Activated T-helper 1 cell treated with anti-CD3 and anti-CD28 coated beads, Interleukin-12 subunit alpha, Interleukin-12 subunit beta, Interleukin-2, Interleukin-4 antibody, amounts not matched to agents 30 ng/mL and 10 ng/mL and 1 ng/mL, durations not matched to agents 14 hours and 24 hours and 36 hours (primary cell): Measurements from ENCODE around the gene SRRM2. TPM values are rescaled to one million over a fixed set of nuclear protein-coding genes. Genes with fewer than 3 reads are reported as not detected.

ENCODE experiments used
- DNase-seq: peaks from one replicate; pipeline ENCODE4 v3.0.0; 2021; ENCODE audit warnings: low spot score
- H3K27ac Mint-ChIP-seq: one replicate; pipeline ENCODE4 v1.8.0; 2021; ENCODE audit warnings: mild to moderate bottlenecking, mixed read lengths
- H3K27me3 Mint-ChIP-seq: one replicate; pipeline ENCODE4 v1.8.0; 2022; ENCODE audit warnings: mild to moderate bottlenecking, moderate library complexity, mixed read lengths; ENCODE audit not compliant: insufficient read depth
- H3K36me3 Mint-ChIP-seq: one replicate; pipeline ENCODE4 v1.8.0; 2021; ENCODE audit warnings: low read depth, mixed read lengths
- H3K4me1 Mint-ChIP-seq: one replicate; pipeline ENCODE4 v1.8.0; 2021; ENCODE audit warnings: low read depth, mixed read lengths
- H3K4me3 Mint-ChIP-seq: one replicate; pipeline ENCODE4 v1.8.0; 2021; ENCODE audit warnings: mild to moderate bottlenecking, moderate library complexity, mixed read lengths
- H3K9me3 Mint-ChIP-seq: one replicate; pipeline ENCODE4 v1.8.0; 2021; ENCODE audit warnings: mixed read lengths
- intact Hi-C: fragments of 100-400 bp; cut with micrococcal nuclease; formaldehyde crosslinking; loops from one replicate; pipeline ENCODE4 v1.15.1; 2024
- total RNA-seq: library from RNA; stranded (reverse); gene quantifications from 2 replicates; pipeline ENCODE4 v1.2.3, GENCODE V29; 2022

SRRM2 gene
- total RNA-seq, 1 donor from 2014 or later: 639 TPM

DNA sequence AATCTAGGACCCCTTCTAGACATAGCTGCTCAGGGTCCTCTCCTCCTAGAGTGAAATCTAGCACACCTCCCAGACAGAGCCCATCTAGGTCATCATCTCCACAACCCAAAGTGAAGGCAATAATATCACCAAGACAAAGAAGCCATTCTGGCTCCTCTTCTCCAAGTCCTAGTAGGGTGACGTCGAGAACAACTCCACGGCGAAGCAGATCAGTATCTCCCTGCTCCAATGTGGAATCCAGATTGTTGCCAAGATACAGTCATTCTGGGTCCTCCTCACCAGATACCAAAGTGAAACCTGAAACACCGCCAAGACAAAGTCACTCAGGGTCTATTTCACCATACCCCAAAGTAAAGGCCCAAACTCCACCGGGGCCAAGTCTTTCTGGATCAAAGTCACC is 10.7 kb downstream of the SRRM2 start:
- H3K4me3 Mint-ChIP-seq: no peak overlapping the region
- no peak overlapping the region for H3K27ac Mint-ChIP-seq
- H3K36me3 Mint-ChIP-seq: peaks cover 90% of the 10 kb centered on the region
- DNase-seq: no peak
- no peaks in the 10 kb centered on the region for H3K9me3 Mint-ChIP-seq
- peaks cover 22% of the 10 kb centered on the region for H3K4me1 Mint-ChIP-seq
- intact Hi-C loops: no loop called here
- no peaks in the 10 kb centered on the region for H3K27me3 Mint-ChIP-seq

DNA sequence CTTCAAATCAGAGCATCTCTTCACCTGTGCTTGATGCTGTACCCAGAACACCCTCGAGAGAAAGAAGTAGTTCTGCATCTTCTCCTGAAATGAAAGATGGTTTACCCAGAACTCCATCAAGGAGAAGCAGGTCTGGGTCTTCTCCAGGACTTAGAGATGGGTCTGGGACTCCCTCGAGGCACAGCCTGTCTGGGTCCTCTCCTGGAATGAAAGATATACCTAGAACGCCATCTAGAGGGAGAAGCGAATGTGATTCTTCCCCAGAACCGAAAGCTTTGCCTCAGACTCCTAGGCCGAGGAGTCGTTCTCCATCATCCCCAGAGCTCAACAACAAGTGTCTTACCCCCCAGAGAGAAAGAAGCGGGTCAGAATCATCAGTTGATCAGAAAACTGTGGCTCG is 12.3 kb downstream of the SRRM2 start:
- Mint-ChIP-seq H3K9me3 (no peaks in the 10 kb centered on the region), H3K27me3 (no peaks in the 10 kb centered on the region), H3K27ac (no peak overlapping the region), H3K36me3 (peaks cover 87% of the 10 kb centered on the region), H3K4me3 (no peak overlapping the region), H3K4me1 (peaks cover 22% of the 10 kb centered on the region)
- no peak for DNase-seq
- intact Hi-C loops: no loop called here

DNA sequence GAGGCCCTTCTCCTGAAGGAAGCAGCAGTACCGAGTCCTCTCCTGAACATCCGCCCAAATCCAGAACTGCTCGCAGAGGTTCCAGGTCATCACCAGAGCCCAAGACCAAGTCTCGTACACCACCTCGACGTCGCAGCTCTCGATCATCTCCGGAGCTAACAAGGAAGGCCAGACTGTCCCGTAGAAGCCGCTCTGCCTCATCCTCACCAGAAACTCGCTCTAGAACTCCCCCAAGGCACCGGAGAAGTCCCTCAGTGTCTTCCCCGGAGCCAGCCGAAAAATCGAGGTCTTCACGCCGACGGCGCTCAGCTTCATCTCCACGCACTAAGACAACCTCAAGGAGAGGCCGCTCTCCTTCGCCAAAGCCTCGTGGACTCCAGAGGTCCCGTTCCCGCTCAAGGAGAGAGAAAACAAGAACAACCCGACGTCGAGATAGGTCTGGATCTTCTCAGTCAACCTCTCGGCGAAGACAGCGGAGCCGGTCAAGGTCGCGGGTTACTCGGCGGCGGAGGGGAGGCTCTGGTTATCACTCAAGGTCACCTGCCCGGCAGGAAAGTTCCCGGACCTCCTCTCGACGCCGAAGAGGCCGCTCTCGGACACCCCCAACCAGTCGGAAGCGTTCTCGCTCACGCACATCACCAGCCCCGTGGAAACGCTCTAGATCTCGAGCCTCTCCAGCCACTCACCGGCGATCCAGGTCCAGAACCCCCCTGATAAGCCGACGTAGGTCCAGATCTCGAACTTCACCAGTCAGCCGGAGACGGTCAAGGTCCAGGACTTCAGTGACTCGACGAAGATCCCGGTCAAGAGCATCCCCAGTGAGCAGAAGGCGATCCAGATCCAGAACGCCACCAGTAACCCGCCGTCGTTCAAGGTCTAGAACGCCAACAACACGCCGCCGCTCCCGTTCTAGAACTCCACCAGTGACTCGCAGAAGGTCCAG is 13.3 kb downstream of the SRRM2 start:
- DNase-seq: no peak
- no peaks in the 10 kb centered on the region for H3K9me3 Mint-ChIP-seq
- no peaks in the 10 kb centered on the region for H3K27me3 Mint-ChIP-seq
- peaks cover 13% of the 10 kb centered on the region for H3K4me1 Mint-ChIP-seq
- H3K36me3 Mint-ChIP-seq: peaks cover 83% of the 10 kb centered on the region
- H3K4me3 Mint-ChIP-seq: no peak overlapping the region
- H3K27ac Mint-ChIP-seq: no peak overlapping the region
- intact Hi-C loops: no loop called here

DNA sequence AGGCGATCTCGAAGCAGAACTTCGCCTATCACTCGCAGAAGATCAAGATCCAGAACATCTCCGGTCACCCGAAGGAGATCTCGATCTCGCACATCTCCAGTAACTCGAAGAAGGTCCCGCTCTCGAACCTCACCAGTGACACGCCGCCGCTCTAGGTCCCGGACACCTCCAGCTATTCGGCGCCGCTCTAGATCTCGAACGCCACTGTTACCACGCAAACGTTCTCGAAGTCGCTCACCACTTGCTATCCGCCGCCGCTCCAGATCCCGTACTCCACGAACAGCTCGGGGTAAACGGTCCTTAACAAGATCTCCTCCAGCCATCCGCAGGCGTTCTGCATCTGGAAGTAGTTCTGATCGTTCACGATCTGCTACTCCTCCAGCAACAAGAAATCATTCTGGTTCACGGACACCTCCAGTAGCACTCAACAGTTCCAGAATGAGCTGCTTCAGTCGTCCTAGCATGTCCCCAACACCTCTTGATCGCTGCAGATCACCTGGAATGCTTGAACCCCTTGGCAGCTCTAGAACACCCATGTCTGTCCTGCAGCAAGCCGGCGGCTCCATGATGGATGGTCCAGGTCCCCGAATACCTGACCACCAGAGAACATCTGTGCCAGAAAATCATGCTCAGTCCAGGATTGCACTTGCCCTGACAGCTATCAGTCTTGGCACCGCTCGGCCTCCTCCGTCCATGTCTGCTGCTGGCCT is 14.1 kb downstream of the SRRM2 start:
- no peak for DNase-seq
- intact Hi-C loops: no loop called here
- Mint-ChIP-seq H3K9me3 (no peaks in the 10 kb centered on the region), H3K4me3 (no peak overlapping the region), H3K27ac (no peak overlapping the region), H3K4me1 (peaks cover 9% of the 10 kb centered on the region), H3K27me3 (no peaks in the 10 kb centered on the region), H3K36me3 (peaks cover 79% of the 10 kb centered on the region)

DNA sequence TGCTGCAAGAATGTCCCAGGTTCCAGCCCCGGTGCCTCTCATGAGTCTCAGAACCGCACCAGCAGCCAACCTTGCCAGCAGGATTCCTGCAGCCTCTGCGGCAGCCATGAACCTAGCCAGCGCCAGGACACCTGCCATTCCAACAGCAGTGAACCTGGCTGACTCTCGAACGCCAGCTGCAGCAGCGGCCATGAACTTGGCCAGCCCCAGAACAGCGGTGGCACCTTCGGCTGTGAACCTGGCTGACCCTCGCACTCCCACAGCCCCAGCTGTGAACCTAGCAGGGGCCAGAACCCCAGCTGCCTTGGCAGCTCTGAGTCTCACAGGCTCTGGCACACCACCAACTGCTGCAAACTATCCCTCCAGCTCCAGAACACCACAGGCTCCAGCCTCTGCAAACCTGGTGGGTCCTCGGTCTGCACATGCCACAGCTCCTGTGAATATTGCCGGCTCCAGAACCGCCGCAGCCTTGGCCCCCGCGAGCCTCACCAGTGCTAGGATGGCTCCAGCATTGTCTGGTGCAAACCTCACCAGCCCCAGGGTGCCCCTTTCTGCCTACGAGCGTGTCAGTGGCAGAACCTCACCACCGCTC is 14.8 kb downstream of the SRRM2 start:
- Mint-ChIP-seq H3K36me3 (peaks cover 77% of the 10 kb centered on the region), H3K4me1 (peaks cover 9% of the 10 kb centered on the region), H3K27me3 (no peaks in the 10 kb centered on the region), H3K9me3 (no peaks in the 10 kb centered on the region), H3K4me3 (no peak overlapping the region), H3K27ac (no peak overlapping the region)
- intact Hi-C loops: no loop called here
- DNase-seq: no peak

DNA sequence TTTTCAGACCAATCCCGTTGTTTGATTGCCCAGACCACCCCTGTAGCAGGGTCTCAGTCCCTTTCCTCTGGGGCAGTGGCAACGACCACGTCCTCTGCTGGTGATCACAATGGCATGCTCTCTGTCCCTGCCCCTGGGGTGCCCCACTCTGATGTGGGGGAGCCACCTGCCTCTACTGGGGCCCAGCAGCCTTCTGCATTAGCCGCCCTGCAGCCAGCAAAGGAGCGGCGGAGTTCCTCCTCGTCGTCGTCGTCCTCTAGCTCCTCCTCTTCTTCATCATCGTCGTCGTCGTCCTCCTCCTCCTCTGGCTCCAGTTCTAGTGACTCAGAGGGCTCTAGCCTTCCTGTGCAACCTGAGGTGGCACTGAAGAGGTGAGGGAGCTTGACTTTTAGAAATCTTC is 15.5 kb downstream of the SRRM2 start:
- H3K36me3 Mint-ChIP-seq: peaks cover 75% of the 10 kb centered on the region
- no peak for DNase-seq
- no peak overlapping the region for H3K27ac Mint-ChIP-seq
- H3K9me3 Mint-ChIP-seq: no peaks in the 10 kb centered on the region
- intact Hi-C loops: no loop called here
- H3K4me1 Mint-ChIP-seq: peaks cover 11% of the 10 kb centered on the region
- H3K27me3 Mint-ChIP-seq: no peaks in the 10 kb centered on the region
- H3K4me3 Mint-ChIP-seq: no peak overlapping the region

DNA sequence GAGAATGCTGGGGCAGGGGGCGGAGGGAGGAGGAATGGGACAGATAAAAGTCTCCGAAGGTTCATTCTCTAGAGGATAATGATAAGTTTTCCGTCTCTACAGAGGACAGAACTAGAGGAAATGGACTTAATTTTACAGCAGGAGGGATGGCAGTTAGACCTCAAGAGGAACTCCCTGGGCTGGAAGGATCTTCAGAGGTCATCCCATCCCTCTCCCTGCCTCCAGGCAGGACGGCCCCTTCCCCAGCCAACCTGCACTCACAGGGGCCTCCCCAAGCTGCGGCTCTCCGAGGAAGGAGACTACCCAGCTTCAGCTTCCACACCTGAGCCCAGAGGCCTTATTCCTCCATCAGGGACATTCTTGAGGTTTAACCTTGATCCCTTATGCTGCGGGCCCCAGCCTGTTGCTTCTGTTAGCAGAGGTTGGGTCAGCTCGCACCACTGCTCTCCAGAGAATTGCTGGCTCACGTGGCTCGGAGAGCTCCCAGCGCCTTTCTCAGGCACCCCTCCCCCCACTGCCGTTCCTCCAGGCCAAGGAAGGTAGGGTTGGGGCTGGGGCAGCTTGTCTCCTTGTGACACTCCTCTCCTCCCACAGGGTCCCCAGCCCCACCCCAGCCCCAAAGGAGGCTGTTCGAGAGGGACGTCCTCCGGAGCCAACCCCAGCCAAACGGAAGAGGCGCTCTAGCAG is 16.1 kb downstream of the SRRM2 start:
- intact Hi-C loops: no loop called here
- Mint-ChIP-seq H3K36me3 (peaks cover 72% of the 10 kb centered on the region), H3K9me3 (no peaks in the 10 kb centered on the region), H3K4me3 (no peak overlapping the region), H3K4me1 (peaks cover 5% of the 10 kb centered on the region), H3K27ac (no peak overlapping the region), H3K27me3 (no peaks in the 10 kb centered on the region)
- no peak for DNase-seq

DNA sequence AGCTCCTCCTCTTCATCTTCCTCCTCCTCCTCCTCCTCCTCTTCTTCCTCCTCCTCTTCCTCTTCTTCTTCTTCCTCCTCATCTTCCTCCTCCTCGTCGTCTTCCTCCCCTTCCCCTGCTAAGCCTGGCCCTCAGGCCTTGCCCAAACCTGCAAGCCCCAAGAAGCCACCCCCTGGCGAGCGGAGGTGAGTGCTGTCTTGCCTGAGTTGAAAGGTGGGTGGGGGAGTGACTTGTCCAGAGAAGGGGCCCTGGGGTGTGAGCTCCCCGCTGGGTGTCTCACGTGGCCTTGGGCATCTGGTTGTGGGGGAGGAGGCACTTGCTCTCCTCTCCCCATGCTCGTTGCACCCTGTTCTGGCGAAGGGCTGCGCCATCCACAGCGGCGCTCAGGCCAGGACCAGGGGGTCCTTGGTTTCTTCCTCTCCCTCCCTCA is 16.7 kb downstream of the SRRM2 start:
- Mint-ChIP-seq H3K36me3 (peaks cover 71% of the 10 kb centered on the region), H3K4me3 (no peak overlapping the region), H3K4me1 (peaks cover 5% of the 10 kb centered on the region), H3K27ac (no peak overlapping the region), H3K9me3 (no peaks in the 10 kb centered on the region), H3K27me3 (no peaks in the 10 kb centered on the region)
- no peak for DNase-seq
- intact Hi-C loops: no loop called here

DNA sequence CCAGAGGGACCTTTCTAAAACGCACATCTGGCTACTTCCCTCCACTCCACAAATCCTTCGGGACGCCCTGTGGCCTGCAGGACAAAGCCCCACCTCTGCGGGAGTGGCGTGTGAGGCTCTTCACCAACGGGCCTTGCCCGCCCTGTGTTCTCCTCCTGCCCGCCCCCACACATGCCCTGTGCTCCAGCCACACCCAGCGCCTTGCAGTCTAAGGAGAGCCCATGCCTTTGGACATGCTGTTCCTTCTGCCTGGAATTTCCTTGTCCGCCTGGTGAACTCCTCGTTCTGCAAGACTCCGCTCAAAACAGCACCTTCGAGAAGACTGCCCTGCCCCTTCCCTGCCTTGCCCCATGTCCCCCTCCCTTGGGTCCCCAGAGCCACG is 17.2 kb downstream of the SRRM2 start:
- Mint-ChIP-seq H3K36me3 (peaks cover 67% of the 10 kb centered on the region), H3K27ac (no peak overlapping the region), H3K9me3 (no peaks in the 10 kb centered on the region), H3K4me1 (peaks cover 5% of the 10 kb centered on the region), H3K4me3 (no peak overlapping the region), H3K27me3 (no peaks in the 10 kb centered on the region)
- intact Hi-C loops: no loop called here
- DNase-seq: no peak

DNA sequence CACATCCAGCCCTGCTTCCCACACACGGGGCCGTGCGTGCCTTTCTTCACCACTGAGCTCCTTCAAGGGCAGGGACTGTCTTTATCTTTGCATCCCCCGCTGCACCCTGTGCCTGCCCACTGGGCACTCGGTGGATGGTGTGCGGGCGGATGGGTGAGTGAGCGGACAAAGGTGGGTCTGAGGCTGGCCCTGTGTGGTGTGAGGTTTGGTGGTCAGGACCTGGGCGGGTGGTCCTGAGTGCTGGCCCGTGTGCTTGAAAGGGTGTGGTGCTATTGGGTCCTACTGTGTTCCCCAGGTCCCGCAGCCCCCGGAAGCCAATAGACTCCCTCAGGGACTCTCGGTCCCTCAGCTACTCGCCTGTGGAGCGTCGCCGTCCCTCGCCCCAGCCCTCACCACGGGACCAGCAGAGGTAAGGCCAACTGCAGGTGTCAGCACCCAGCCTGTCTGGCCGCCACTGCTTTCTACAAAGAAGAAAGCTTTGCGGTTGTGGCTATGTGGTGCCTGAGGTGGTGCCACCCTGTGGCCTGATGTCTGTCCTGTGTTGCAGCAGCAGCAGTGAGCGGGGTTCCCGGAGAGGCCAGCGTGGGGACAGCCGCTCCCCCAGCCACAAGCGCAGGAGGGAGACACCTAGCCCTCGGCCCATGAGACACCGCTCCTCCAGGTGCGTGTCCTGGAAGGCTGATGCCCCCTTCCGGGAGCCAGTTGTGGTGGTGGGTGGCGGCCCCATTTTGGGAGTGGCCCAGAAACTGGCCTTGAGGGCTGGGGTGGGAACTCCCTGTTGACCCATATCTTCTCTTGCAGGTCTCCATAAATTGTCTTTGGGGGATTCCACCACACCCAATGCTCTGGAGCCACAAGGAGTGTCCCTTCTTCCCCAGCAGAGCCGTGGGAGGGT is 17.9 kb downstream of the SRRM2 start:
- H3K27me3 Mint-ChIP-seq: no peaks in the 10 kb centered on the region
- H3K36me3 Mint-ChIP-seq: peaks cover 61% of the 10 kb centered on the region
- DNase-seq: no peak
- no peaks in the 10 kb centered on the region for H3K9me3 Mint-ChIP-seq
- intact Hi-C loops: no loop called here
- H3K4me1 Mint-ChIP-seq: peaks cover 6% of the 10 kb centered on the region
- no peak overlapping the region for H3K4me3 Mint-ChIP-seq
- H3K27ac Mint-ChIP-seq: no peak overlapping the region

DNA sequence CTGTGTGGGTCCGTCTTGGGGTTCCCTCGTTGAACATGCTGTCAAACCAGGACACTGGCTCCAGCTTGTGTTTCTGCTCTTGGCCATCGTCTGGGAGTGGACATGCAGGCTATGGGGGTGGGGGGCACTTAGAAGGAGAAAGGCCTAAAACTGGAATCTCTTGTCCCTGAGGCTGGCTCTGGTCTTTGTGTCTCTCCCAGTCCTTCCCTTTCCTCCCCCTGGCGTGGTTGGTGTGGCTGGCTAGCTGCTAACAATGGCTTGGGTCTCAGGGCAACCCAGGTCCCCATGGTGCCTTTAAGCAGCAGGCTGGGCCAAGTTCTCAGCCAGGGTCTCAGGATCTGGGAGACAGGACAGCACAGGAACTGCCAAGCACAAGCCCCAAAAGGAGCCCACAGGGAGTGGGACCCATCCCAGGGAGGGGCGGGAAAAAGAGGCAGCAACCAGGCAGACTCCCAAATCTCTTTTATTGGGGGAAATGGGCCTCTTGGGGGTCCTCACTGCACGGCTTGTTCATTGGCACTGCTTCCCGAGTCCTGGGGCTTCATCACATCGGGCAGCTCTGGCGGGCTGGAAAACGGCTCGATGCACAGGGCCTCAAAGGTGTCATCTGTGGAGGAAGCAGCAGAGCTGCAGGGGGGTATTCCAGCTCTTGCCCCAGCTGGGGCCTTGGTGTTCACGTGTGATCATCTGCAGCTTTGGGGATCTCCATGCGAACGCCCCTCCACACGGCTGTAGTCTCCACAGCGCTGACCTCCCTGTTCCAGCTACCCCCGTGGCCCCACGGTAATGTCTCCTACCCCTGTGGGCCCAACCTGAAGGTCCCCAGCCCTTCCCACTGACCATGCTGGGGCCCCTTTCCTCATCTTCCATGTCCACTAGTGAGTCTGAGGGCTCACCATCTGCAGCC is 19.3 kb downstream of the SRRM2 start:
- Mint-ChIP-seq H3K4me1 (peaks cover 17% of the 10 kb centered on the region), H3K4me3 (no peak overlapping the region), H3K9me3 (no peaks in the 10 kb centered on the region), H3K27ac (no peak overlapping the region), H3K36me3 (peaks cover 46% of the 10 kb centered on the region), H3K27me3 (no peaks in the 10 kb centered on the region)
- no peak for DNase-seq
- intact Hi-C loops: no loop called here
